HCEC 1CT (cell line): Measurements from ENCODE around the gene PTTG2.
"Not testable (repeated sequence)": the region's sequence is repeated elsewhere in the genome, so short reads cannot be mapped to it uniquely, and the experiment has no call there.

ENCODE experiments used
- DNase-seq: peaks from one replicate; pipeline ENCODE4 v3.0.0-alpha.2; 2017

The PTTG2 gene

DNA sequence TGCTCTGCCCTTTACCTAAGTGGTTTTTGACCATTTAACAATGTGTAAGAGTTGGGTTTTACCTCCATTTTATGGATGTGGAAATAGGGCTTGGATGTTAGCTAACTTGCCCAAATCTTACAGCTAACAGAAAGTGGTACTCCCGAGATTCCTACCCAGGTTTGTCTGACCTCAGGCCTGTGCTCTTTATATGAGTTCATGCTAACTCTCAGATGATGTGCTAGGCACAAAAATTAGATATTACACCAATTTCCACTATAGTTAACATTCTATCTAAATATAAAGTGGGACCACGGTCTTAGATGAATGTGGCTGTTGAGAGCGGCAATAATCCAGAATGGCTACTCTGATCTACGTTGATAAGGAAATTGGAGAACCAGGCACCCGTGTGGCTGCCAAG lies at the start of gene PTTG2:
Gene PTTG2 (plus strand): TSS at position 301 of the 400 bp plus-strand sequence. CDS start 37 bp downstream, at position 338.
- no peak for DNase-seq

DNA sequence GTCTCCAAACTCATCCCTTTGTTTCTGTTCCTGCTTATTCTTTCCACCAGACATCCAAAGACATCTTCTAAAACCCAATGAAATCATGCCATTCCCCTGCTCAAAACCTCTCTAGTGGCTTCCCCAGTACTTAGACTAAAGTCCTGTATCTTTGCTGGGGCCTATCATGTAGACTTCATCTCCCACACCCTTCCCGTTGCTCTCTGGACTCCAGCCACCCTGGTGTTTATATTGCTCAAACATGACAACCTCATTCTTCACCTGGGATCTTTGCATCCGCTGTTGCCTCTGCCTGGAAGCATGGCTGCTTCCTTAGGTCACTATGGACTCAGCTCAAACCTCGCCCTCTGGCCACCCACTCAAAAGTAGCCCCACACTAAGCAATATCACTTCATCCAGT lies 45.7 kb upstream of the PTTG2 start:
- DNase-seq = no peak

- no peak for DNase-seq
These were observed 42.8 kb upstream of the PTTG2 start for GRCh38 chr4:37917388-37917787.

GRCh38 chr4:37918653-37919052 lies 41.5 kb upstream of the PTTG2 start:
- no peak for DNase-seq

GRCh38 chr4:37922328-37922727 lies 37.9 kb upstream of the PTTG2 start:
- no peak for DNase-seq

GRCh38 chr4:37923089-37923488 lies 37.1 kb upstream of the PTTG2 start:
- not testable (repeated sequence) for DNase-seq

- DNase-seq = no peak
These were observed 35.3 kb upstream of the PTTG2 start for GRCh38 chr4:37924946-37925345.

GRCh38 chr4:37927434-37927833 lies 32.8 kb upstream of the PTTG2 start:
- no peak for DNase-seq

GRCh38 chr4:37928426-37929416 lies 31.5 kb upstream of the PTTG2 start:
- DNase-seq = no peak

GRCh38 chr4:37934096-37934495 lies 26.1 kb upstream of the PTTG2 start:
- no peak for DNase-seq

DNA sequence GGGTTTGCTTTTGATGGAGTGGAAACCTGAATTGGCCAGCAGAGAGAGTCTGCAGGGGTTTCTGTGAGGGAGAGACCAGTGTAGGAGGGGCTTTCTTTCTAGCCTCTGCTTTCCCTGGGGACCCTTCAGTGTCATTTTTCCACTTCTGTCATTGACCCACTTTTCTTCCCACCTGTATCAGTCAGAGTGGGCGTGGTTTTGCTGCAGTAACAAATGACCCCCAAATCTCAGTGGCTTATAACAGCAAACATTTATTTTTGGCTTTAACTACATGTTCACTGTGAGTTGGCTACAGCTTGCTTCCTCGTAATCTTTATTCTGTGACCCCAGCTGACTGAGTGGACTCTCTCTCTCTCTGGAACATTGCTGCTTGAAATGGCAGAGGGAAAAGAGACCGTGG lies 25.6 kb upstream of the PTTG2 start:
- DNase-seq = no peak

DNA sequence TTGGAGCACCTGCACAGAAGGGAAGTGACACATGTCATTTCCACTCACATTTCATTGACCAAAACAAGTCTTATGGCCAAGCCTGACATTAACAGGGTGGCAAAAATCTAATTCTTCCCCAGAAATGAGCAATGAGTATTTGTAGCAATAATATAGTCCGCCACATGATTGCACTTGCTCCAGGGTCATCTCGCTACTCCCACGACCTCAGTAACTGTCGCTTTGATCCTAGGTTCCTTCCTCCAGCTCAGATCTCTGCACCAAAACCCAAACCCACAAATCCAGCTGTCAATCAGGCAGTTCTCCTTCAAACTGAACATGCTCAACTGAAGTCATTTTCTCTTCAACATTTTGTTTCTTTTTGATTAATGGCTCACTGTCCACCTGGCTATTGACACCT lies 25.2 kb upstream of the PTTG2 start:
- DNase-seq = no peak

DNA sequence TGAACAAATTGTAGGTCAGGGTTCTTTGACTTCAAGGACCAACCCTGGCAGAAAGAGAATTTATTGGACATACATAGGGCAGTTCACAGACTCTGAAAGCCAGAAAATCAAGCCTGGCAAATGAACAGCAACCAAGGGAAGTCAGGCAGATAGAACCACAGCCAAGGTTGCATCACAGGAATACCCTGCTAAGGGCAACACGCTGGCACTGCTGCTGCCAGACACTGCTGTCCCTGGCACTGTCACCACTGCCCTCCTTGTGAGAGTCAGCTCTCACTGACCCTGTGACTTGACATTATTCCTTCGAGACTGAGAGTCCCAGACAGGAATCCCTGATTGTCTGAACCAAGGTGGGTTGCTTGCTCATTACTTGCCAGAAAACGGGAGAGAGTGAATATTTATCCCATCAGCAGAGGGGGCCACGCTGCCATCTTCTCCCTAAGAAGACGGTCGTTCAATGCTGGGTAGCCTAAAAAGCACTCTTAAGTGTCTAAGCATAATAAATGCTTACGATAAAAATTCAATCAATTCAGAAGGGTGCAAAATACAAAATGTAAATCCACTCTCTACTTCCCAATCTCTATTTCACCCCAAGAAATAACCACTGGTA lies 23.2 kb upstream of the PTTG2 start:
- DNase-seq = no peak

- DNase-seq = no peak
These were observed 22.0 kb upstream of the PTTG2 start for GRCh38 chr4:37938208-37938607.

DNA sequence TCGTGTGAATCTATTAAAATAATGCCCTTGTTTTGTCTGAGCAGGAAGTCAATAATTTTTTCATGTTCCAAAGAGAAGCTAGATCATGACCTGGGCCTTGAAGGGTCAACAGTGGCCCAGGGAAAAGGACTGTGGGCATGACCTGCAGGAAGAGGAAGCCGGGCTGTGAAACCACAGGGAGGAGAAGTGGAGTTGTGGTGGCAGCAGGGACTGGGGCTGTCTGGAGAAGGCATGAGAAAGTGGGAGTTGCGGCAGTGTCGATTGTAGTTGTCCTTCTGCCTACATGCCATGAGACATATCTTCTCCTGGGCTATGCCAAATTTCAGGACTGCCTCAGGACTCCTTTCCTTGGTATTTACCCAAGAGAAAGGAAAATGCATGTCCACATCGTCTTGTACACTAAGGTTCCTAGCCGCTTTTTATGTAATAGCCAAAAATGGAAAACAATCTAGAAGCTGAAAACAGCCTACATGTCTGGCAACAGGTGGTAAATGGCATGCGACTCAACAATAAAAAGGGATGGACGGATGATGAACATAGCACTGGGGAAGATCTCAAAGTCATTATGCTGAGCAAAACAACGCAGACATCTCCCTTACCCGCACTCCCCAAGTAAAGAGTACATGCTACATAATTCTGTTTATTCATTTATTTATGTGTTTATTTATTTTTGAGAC lies 13.6 kb upstream of the PTTG2 start:
- DNase-seq = no peak

DNA sequence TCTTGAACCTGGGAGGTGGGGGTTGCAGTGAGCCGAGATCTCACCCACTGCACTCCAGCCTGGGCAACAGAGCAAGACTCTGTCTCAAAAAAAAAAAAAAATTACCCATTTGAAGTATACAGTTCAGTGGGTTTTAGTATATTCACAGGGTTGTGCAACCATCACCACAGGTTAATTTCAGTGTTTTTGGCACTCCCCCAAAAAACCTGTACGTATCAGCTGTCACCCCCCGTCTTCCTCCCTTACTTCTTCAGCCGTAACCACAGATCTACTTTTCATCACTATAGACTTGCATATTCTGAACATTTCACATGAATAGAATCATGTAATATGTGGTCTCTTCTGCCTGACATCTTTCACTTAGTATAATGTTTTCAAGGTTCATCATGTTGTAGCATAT lies 11.7 kb upstream of the PTTG2 start:
- no peak for DNase-seq

- no peak for DNase-seq
These were observed 10.4 kb upstream of the PTTG2 start for GRCh38 chr4:37949636-37950426.

GRCh38 chr4:37951461-37952352 lies 8.5 kb upstream of the PTTG2 start:
- no peak for DNase-seq

DNA sequence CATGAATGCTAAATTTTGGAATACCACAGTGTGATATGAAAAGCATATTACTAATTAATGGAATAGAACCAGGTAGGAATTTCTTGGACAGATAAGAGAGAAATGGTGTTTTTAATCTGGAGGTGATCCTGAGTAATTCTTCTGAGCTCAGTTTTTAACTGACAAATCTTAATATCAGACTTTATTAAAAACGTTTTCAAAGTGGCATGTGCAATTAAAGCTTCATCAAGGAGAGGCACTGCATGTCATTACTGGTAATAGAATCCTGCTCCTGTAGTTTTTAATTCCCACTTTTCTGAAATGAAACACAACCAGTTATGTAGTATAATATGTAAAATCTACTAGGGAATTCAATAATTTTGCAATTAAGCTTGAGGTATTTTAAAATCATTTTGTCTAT lies 7.0 kb upstream of the PTTG2 start:
- DNase-seq = no peak

DNA sequence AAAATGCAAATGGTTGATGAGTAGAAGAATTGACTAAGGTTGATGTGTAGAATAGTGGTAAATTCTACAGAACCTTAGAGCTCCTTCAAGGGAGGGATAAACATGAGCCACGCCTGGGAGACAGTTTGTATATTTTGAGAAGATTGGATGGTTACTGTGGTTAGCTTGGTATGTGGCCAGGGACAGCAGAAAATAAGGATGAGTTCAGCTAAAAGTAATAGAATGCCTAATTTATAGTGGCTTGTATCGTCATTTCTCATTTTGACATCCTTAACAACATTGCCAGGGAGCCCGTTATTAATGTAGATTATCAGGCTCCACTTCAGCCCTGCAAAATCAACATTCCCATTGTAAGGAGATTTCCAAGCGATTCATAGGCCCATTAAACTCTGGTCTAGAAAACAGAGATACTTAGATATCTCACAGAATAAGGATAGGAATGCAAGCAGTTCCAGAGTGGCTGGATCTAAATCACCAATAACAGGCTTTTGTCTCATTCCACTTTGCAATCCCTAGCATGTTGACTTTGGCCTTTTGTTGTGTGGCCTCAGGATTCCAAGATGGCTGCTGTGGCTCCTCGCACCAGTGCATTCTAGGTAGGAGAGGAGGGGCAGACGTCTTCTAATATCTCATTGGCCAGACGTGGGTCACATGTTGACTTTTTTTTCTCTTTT lies 6.4 kb upstream of the PTTG2 start:
- peak; percentile 29 for DNase-seq

- no peak for DNase-seq
These were observed 3.3 kb upstream of the PTTG2 start for GRCh38 chr4:37956941-37957340.
